CD4-positive, alpha-beta T cell treated with Interleukin-12 subunit alpha and Interleukin-12 subunit beta, for 1 hour (primary cell): ENCODE results near the gene TADA3.

Source experiments
- DNase-seq: peaks from one replicate; pipeline ENCODE4 v3.0.0-alpha.2; 2020

TADA3 gene

GRCh38 chr3:9792405-9793160 lies at the start of gene TADA3, which contains the start of gene ARPC4:
TADA3 (minus strand) TSS chr3:9792473; CDS start chr3:9791466, 1,007 bp downstream.
ARPC4 (plus strand) TSS chr3:9793082; CDS start chr3:9793122, 40 bp downstream.
- peak; percentile 92 for DNase-seq

GRCh38 chr3:9841015-9841414 lies 48.7 kb upstream of the TADA3 start:
- no peak for DNase-seq

GRCh38 chr3:9838856-9839255 lies 46.6 kb upstream of the TADA3 start:
- no peak for DNase-seq

- no peak for DNase-seq
Measured at GRCh38 chr3:9837701-9838582, 45.7 kb upstream of the TADA3 start.

DNA sequence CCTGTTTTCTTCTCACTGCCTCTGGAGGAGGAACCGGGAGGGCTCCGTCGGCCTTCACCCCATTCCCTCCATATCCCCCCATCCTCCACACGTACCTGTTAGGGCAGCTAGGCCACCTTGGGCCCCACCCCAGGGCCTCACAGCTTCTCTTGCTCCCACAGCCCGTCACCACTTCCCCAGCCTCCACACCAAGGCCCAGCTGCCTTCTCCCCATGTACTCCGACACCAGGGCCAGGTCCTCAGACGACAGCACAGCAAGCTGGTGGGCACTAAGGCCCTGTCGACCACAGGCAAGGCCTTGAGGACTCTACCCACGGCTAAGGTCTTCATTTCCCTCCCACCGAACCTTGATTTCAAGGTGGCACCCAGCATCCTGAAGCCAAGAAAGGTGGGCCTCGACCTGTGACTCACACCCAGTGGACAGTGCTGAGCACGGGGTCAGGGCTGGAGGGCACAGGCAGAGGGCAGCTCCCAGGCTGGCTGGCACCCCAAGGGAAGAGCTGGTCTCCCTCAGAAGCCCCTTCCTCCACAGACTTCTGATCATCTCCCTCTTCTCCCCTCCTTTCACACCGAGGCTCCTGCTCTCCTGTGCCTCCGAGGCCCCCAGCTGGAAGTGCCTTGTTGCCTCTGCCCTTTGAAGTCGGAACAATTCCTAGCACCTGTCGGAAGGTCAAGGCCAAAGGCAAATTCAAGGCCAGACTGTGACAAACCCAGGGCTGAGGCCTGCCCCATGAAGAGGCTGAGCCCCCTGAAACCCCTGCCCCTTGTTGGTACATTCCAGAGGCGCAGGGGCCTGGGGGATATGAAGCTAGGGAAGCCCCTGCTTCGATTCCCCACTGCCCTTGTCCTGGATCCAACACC lies 42.5 kb upstream of the TADA3 start:
- DNase-seq = no peak

GRCh38 chr3:9833078-9833477 lies 40.8 kb upstream of the TADA3 start:
- no peak for DNase-seq

GRCh38 chr3:9831253-9831652 lies 39.0 kb upstream of the TADA3 start:
- DNase-seq = no peak

DNA sequence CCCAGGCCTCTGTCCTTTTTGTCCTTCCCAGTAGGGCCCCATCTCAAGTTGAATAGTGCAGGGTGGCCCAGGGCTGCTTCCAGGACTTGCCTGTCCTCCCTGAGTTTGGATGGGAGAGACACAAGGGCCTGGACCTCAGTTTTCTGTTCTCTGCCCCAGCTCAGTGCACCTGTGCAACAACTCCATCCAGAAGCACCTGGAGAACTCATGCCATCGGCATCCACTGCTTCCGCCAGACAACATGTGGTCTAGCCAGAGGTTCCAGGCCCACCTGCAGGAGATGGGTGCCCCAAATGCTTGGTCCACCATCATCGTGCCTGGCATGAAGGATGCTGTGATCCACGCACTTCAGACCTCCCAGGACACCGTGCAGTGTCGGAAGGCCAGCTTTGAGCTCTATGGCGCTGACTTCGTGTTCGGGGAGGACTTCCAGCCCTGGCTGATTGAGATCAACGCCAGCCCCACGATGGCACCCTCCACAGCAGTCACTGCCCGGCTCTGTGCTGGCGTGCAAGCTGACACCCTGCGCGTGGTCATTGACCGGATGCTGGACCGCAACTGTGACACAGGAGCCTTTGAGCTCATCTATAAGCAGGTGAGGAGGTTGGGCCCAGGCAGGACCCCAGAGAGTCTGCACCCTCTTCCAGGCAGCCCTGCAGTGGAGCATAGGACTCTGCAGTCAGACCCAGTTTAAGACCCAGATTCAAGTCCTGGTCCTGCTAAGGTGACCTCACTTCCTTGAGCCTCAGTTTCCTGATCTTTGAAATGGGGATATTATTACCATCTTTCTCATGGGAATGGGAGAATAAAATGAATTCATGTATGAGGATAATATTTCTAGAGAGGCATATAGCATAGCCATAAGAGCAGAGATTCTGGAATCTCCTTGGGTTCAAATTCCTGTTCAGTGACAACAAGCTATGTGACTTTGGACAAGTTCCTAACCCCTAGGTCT lies 36.8 kb upstream of the TADA3 start:
- no peak for DNase-seq

- DNase-seq = peak; percentile 24
Measured at GRCh38 chr3:9826815-9827573, 34.7 kb upstream of the TADA3 start.

- no peak for DNase-seq
Measured at GRCh38 chr3:9825451-9826040, 33.3 kb upstream of the TADA3 start.

- DNase-seq = no peak
Measured at GRCh38 chr3:9820946-9821345, 28.7 kb upstream of the TADA3 start.

DNA sequence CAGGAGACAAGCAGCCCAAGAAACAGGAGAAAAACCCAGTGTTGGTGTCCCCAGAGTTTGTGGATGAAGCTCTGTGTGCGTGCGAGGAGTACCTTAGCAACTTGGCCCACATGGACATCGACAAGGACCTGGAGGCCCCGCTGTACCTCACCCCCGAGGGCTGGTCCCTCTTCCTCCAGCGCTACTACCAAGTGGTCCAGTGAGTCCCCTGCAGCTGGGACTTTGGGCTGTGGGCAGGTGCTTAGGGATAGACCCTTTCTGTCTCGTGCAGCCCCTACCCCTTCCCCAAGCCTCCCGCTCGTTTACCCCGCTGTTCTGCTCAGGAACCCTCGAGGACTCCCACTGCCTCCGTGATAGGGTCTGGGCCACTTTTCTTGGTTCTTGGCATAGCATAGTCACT lies 28.3 kb upstream of the TADA3 start:
- DNase-seq = no peak

DNA sequence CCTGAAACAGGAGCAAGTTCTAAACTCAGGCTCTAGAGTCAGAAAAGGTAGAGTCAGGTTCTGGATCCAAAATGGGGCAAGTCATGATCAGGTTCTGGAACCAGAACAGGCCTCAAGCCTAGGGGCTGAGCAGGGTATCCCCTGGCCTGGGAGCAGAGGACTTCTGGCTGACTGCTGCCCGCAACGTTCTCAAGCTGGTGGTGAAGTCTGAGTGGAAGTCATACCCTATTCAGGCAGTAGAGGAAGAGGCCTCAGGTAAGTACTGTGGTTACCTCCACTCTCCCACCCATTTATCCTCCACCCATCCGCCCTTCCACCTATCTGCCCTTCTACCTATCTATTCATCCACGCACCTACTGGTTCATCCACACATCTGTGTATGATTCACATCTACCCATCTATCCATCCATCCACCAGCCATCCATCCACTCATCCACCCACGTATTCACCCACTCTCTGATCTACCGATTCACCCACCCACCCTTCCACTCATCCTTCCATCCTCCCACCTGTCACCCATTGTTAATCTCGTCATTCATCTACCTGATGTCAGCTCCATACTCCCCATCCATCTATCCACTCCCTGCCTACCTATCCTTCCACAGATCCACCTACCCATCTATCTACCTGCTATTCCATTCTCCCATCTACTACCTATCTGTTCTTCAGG lies 26.5 kb upstream of the TADA3 start:
- DNase-seq = no peak

- no peak for DNase-seq
Measured at GRCh38 chr3:9817436-9817835, 25.2 kb upstream of the TADA3 start.

GRCh38 chr3:9815986-9816385 lies 23.7 kb upstream of the TADA3 start:
- no peak for DNase-seq

DNA sequence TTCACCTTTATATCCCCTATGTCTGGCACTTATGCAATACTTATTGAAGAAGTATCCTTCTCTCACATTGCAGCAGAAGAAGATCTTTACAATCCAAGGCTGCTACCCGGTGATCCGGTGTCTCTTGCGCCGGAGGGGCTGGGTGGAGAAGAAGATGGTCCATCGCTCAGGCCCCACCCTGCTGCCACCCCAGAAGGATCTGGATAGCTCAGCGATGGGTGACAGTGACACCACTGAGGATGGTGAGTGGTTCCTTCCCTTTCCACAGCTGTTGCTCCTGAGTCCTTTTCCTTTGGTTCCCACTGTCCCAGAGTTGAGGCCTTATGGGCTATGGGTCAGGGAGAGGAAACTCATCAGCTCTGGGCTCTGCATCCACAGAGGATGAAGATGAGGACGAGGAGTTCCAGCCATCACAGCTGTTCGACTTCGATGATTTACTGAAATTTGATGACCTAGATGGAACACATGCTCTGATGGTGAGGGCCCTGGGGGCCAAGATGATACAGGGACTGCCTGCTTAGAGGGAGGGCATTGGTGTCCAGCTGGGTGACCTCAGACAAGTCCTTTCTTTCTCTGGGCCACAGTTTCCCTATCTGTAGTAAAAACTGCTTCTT lies 20.7 kb upstream of the TADA3 start:
- DNase-seq = no peak

GRCh38 chr3:9810846-9811245 lies 18.6 kb upstream of the TADA3 start:
- DNase-seq = no peak

DNA sequence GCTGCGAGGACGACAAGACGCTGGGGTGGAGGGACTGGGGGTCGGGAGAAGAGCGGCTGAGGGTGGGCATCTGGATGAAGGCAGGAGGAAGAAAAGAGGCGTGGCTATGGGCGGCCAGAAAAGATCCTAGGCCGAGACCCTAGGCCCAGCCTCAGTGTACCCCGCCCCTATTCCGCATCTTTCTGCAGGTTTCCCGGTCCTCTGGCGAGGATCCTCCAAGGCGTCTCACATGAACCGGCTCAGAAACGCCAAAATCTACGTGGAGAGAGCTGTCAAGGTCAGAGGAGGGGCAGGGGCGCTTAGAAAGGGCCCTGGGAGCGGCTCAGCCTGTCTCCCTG lies 18.1 kb upstream of the TADA3 start:
- DNase-seq = no peak

DNA sequence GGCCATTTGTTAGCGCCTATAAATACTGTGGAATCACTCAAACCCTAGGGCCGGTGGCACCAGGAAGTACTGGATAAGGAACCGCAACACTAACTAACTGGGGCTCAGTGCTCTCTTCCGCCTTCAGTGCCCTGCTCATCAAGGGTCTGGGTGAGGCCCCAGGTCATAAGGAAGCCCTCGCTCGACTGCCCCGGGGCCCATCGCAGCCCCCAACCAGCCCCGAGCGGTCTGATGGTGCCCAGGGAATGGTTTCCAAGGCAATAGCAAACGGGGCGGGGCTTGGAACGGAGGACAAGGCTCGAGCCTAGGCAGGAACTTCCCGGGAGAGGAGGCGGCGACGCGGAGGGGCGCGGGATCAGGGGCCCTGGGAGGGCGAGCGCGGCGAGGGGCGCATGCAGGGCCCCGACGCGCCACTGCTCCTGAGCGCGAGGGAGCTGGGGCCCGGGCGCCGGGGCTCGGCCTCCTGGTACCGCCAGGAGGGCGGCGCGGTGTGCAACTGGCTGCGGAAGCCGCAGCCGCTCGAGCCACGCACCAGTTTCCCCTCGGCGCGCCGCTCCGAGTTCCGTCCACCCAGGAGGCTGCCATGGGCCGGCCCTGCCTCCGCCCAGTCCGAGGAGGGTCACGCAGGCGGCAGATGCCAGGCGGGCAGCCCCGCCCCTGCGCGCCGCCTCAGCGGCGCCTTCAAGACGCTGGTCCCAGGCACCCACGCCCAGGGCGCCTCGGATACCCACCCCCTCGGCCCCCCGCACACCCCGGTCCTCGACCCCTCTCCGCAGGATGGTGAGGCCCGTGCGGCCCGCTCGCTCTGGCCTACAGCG lies 17.6 kb upstream of the TADA3 start, which contains the start of gene TTLL3:
Gene TTLL3 (plus strand): TSS at position 648 of the 818 bp plus-strand sequence. CDS start 400 bp downstream, outside the sequence.
- peak; percentile 49 for DNase-seq
